Caco-2 (cell line): ENCODE measurements around the gene TPX2. TPM values are rescaled to one million over a fixed set of nuclear protein-coding genes. Genes with fewer than 3 reads are reported as not detected.
"Not testable (repeated sequence)": the region's sequence is repeated elsewhere in the genome, so short reads cannot be mapped to it uniquely, and the experiment has no call there.

Experiments used
- BruUV-seq: library from RNA; stranded (reverse); fragments of 400-500 nt; replicated peaks from 2 replicates; lab custom pipeline; 2021; lab: Mats Ljungman, UMichigan
- CTCF ChIA-PET: fragments of 300-600 bp; sonication (Branson Sonifier 250); formaldehyde crosslinking; loops from one replicate; lab custom pipeline; 2022; ENCODE audit warnings: antibody characterized with exemption; lab: Charles Lee
- POLR2A ChIA-PET: fragments of 300-600 bp; sonication (Branson Sonifier 250); formaldehyde crosslinking; loops from one replicate; lab custom pipeline; 2022; ENCODE audit warnings: antibody characterized with exemption; lab: Charles Lee
- DNase-seq, 2 experiments: peaks; one replicate each; pipeline versions ENCODE4 v3.0.0 to v3.0.0-alpha.2; 2020 to 2022
- H3K27me3 ChIP-seq: replicated peaks from 2 replicates; pipeline ENCODE4 v1.6.0; 2011; ENCODE audit warnings: low read length; ENCODE audit not compliant: control insufficient read depth, insufficient read depth
- H3K36me3 ChIP-seq: 2 replicates; pipeline ENCODE4 v1.5.1; 2011; ENCODE audit warnings: low read length; ENCODE audit not compliant: control insufficient read depth, insufficient read depth
- H3K4me1 ChIP-seq: fragments of 250-450 bp; sonication (Bioruptor Pico); 2 replicates; pipeline ENCODE4 v1.5.1; 2020; ENCODE audit warnings: mild to moderate bottlenecking
- H3K4me3 ChIP-seq: 2 replicates; pipeline ENCODE4 v1.5.1; 2011; ENCODE audit warnings: low read depth, mild to moderate bottlenecking, control low read depth, low read length
- H3K9me3 ChIP-seq: fragments of 250-450 bp; sonication (Bioruptor Pico); 2 replicates; pipeline ENCODE4 v1.5.1; 2020; ENCODE audit warnings: mild to moderate bottlenecking, moderate library complexity
- H3K27ac Mint-ChIP-seq: one replicate; pipeline ENCODE4 v1.8.0; 2022; ENCODE audit warnings: mixed read lengths; ENCODE audit not compliant: unreplicated experiment
- H3K27me3 Mint-ChIP-seq: one replicate; pipeline ENCODE4 v1.8.0; 2022; ENCODE audit warnings: mixed read lengths; ENCODE audit not compliant: insufficient read depth, unreplicated experiment
- H3K36me3 Mint-ChIP-seq: one replicate; pipeline ENCODE4 v1.8.0; 2022; ENCODE audit warnings: mild to moderate bottlenecking, mixed read lengths; ENCODE audit not compliant: insufficient read depth, unreplicated experiment
- H3K4me1 Mint-ChIP-seq: one replicate; pipeline ENCODE4 v1.8.0; 2022; ENCODE audit warnings: low read depth, mixed read lengths; ENCODE audit not compliant: unreplicated experiment
- H3K4me3 Mint-ChIP-seq: one replicate; pipeline ENCODE4 v1.8.0; 2022; ENCODE audit warnings: mild to moderate bottlenecking, moderate library complexity, mixed read lengths; ENCODE audit not compliant: unreplicated experiment
- H3K9me3 Mint-ChIP-seq: one replicate; pipeline ENCODE4 v1.8.0; 2022; ENCODE audit warnings: mixed read lengths; ENCODE audit not compliant: unreplicated experiment
- CTCF ChIP-seq, 2 experiments: fragments of 200-600 bp in 1 of 2; IDR thresholded peaks; 1 replicate in 1 of 2; 2 replicates in 1 of 2; pipeline versions ENCODE4 v1.5.1 to v1.8.0; 2011 to 2022; ENCODE audit warnings: antibody characterized with exemption in 1 of 2, control low read depth in 1 of 2, inconsistent platforms in 1 of 2, low read depth in 1 of 2, low read length in 1 of 2, mild to moderate bottlenecking in 1 of 2, moderate library complexity in 1 of 2; ENCODE audit not compliant: insufficient read depth in 1 of 2, severe bottlenecking in 1 of 2, unreplicated experiment in 1 of 2
- intact Hi-C: fragments of 100-400 bp; cut with micrococcal nuclease; formaldehyde crosslinking; loops from one replicate; pipeline ENCODE4 v1.10.0; 2022; ENCODE audit not compliant: unreplicated experiment
- total RNA-seq: library from RNA; stranded (reverse); gene quantifications from 2 replicates; pipeline ENCODE4 v1.2.3, GENCODE V29; 2022

TPX2 gene
- total RNA-seq, 1 experiment from 2014 or later, result 237 TPM

- no TSS peak for BruUV-seq
- H3K4me1 ChIP-seq, result no peaks in the 10 kb centered on the region
- H3K36me3 ChIP-seq, result no peaks in the 10 kb centered on the region
- no peak for TF ChIP-seq CTCF (IDR thresholded peaks at IDR 0.05; ENCODE audit: insufficient read depth in 1 of 2, low read depth in 1 of 2, low read length in 1 of 2, severe bottlenecking in 1 of 2, unreplicated experiment in 1 of 2)
- H3K4me3 Mint-ChIP-seq, result no peak overlapping the region
- H3K27me3 Mint-ChIP-seq, result no peaks in the 10 kb centered on the region
- no peaks in the 10 kb centered on the region for H3K9me3 ChIP-seq
- DNase-seq, result no peak
- no peaks in the 10 kb centered on the region for H3K4me1 Mint-ChIP-seq
- H3K9me3 Mint-ChIP-seq, result no peaks in the 10 kb centered on the region
- intact Hi-C loops, result no loop called here
- H3K27me3 ChIP-seq, result no peaks in the 10 kb centered on the region
- H3K27ac Mint-ChIP-seq, result no peak overlapping the region
- POLR2A ChIA-PET, result no interaction called here
- H3K4me3 ChIP-seq, result no peak overlapping the region
- H3K36me3 Mint-ChIP-seq, result no peaks in the 10 kb centered on the region
- CTCF ChIA-PET, result interaction anchor here (0.7 to 1.6 kb wide), 4 partner anchors 10 to 191 kb away, joined by 3 to 7 read pairs (median 4); no protein-coding TSS in a partner anchor
Measured at GRCh38 chr20:31827059-31827458, 88.0 kb downstream of the TPX2 start.

- POLR2A ChIA-PET, BruUV-seq, H3K9me3 ChIP-seq, H3K27me3 ChIP-seq, H3K4me1 Mint-ChIP-seq, H3K4me3 Mint-ChIP-seq, DNase-seq, H3K27me3 Mint-ChIP-seq, H3K27ac Mint-ChIP-seq, intact Hi-C loops, H3K36me3 ChIP-seq, H3K36me3 Mint-ChIP-seq, H3K4me3 ChIP-seq, H3K9me3 Mint-ChIP-seq, H3K4me1 ChIP-seq: not testable (repeated sequence)
- CTCF ChIA-PET, result interaction anchor here (1.6 kb wide), 1 partner anchor 9 kb away, joined by 7 read pairs; no protein-coding TSS in a partner anchor
Measured at GRCh38 chr20:31828016-31828415, 88.9 kb downstream of the TPX2 start.

GRCh38 chr20:31829731-31830130, 90.6 kb downstream of the TPX2 start:
- CTCF ChIA-PET, result interaction anchor here (3.7 kb wide), 1 partner anchor 17 kb away, joined by 11 read pairs; no protein-coding TSS in a partner anchor
- H3K4me3 Mint-ChIP-seq, result no peak overlapping the region
- no peaks in the 10 kb centered on the region for H3K36me3 Mint-ChIP-seq
- no peaks in the 10 kb centered on the region for H3K4me1 ChIP-seq
- no peak for DNase-seq
- no peak for TF ChIP-seq CTCF (IDR thresholded peaks at IDR 0.05; ENCODE audit: insufficient read depth in 1 of 2, low read depth in 1 of 2, low read length in 1 of 2, severe bottlenecking in 1 of 2, unreplicated experiment in 1 of 2)
- H3K27me3 Mint-ChIP-seq, result no peaks in the 10 kb centered on the region
- no peaks in the 10 kb centered on the region for H3K4me1 Mint-ChIP-seq
- H3K36me3 ChIP-seq, result no peaks in the 10 kb centered on the region
- no peaks in the 10 kb centered on the region for H3K9me3 Mint-ChIP-seq
- no TSS peak for BruUV-seq
- no peaks in the 10 kb centered on the region for H3K9me3 ChIP-seq
- POLR2A ChIA-PET, result no interaction called here
- intact Hi-C loops, result no loop called here
- H3K4me3 ChIP-seq, result no peak overlapping the region
- H3K27ac Mint-ChIP-seq, result no peak overlapping the region
- H3K27me3 ChIP-seq, result no peaks in the 10 kb centered on the region
